Stimulated activated CD4-positive, alpha-beta T cell treated with anti-CD3 and anti-CD28 coated beads, Interleukin-15, amount 100 ng/mL, for 24 hours (primary cell): ENCODE data around the gene PCDHA10.
"Not testable (repeated sequence)": the region's sequence is repeated elsewhere in the genome, so short reads cannot be mapped to it uniquely, and the experiment has no call there.

Experiments
- DNase-seq: peaks from one replicate; pipeline ENCODE4 v3.0.0-alpha.2; 2020

The PCDHA10 gene

GRCh38 chr5:140842798-140843733, 12.6 kb upstream of the PCDHA10 start:
- no peak for DNase-seq

GRCh38 chr5:140848139-140849102, 7.3 kb upstream of the PCDHA10 start, which contains the start of gene PCDHA9:
PCDHA9 (plus strand) TSS chr5:140848382; CDS start chr5:140848496, 114 bp downstream.
- DNase-seq = not testable (repeated sequence)

GRCh38 chr5:140849831-140850634, 5.7 kb upstream of the PCDHA10 start:
- not testable (repeated sequence) for DNase-seq

DNA sequence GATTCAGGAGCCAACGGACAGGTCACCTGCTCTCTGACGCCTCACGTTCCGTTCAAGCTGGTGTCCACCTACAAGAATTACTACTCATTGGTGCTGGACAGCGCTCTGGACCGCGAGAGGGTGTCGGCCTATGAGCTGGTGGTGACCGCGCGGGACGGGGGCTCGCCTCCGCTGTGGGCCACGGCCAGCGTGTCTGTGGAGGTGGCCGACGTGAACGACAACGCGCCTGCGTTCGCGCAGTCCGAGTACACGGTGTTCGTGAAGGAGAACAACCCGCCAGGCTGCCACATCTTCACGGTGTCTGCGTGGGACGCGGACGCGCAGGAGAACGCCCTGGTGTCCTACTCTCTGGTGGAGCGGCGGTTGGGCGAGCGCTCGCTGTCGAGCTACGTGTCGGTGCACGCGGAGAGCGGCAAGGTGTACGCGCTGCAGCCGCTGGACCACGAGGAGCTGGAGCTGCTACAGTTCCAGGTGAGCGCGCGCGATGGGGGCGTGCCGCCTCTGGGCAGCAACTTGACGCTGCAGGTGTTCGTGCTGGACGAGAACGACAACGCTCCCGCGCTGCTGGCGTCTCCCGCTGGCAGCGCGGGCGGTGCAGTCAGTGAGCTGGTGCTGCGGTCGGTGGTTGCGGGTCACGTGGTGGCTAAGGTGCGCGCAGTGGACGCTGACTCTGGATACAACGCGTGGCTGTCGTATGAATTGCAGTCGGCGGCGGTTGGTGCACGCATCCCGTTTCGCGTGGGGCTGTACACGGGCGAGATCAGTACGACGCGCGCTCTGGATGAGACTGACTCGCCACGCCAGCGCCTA, 1.7 kb downstream of the PCDHA10 start:
- DNase-seq = no peak

DNA sequence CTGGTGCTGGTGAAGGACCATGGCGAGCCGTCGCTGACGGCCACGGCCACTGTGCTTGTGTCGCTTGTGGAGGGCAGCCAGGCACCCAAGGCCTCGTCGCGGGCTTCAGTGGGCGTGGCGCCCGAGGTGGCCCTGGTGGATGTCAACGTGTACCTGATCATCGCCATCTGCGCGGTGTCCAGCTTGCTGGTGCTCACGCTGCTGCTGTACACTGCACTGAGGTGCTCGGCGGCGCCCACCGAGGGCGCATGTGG, 2.2 kb downstream of the PCDHA10 start:
- DNase-seq = no peak

DNA sequence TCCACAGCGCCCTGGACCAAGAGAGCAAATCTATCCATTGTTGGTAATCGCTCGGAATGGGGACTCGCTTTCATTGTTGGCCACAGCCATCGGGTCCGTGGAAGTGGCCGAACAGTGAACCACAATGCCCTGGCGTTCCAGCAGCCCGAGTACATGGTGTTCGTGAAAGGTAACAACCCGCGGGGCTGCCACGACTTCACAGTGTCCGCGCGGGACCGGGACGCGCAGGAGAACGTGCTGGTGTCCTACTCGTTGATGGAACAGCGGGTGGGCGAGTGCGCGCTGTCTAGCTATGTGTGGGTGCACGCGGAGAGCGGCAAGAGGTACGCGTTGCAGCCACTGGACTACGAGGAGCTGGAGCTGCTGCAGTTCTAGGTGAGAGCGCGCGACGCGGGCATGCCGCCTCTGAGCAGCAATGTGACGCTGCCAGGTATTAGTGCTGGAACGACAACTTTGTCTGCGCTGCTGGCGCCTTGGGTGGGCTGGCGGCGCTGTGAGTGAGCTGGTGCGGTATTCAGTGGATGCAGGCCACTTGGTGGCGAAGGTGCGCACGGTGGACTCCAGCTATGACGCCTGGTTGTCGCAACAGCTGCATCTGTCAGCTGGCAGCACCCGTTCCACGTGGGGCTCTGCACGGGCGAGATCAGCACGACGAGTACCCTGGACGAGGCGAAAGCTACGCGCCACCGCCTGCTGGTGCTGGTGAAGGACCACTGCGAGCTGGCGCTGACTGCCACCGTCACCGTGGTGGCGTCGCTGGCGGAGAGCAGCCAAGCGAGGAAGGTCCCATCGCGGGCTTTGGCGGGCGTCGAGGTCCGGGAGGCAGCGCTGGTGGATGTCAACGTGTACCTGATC, 7.0 kb downstream of the PCDHA10 start:
- no peak for DNase-seq

DNA sequence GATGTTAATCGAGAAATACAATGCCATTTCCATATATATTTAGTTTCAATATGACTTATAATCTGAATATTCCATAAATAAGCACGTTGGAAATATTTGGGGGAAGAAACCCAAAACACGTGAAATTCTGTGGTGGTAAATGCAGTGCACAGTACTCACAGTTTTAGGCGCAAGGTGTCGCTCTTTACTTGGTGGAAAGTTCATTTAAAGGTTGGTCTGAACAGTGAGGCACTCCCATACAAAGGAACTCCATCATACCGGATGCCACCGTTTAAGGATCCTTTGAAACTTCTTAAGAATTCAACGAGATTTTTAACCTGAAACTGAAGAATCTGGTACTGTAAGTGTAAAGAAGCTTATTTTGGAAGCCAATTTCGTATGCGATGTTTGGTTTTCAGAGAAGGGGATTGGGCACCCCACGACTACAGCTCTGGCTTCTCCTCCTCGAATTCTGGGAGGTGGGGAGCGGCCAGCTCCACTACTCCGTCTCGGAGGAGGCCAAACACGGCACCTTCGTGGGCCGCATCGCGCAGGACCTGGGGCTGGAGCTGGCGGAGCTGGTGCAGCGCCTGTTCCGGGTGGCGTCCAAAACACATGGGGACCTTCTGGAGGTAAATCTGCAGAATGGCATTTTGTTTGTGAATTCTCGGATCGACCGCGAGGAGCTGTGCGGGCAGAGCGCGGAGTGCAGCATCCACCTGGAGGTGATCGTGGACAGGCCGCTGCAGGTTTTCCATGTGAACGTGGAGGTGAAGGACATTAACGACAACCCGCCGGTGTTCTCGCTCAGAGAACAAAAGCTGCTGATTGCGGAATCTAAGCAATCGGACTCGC, 13.2 kb downstream of the PCDHA10 start, which contains the start of gene PCDHA11:
PCDHA11 (plus strand) TSS at position 237 of the 834 bp plus-strand sequence; CDS start at position 384, 147 bp downstream.
- no peak for DNase-seq

GRCh38 chr5:140869555-140869886, 13.8 kb downstream of the PCDHA10 start:
- no peak for DNase-seq

GRCh38 chr5:140870221-140871201, 14.8 kb downstream of the PCDHA10 start:
- no peak for DNase-seq

DNA sequence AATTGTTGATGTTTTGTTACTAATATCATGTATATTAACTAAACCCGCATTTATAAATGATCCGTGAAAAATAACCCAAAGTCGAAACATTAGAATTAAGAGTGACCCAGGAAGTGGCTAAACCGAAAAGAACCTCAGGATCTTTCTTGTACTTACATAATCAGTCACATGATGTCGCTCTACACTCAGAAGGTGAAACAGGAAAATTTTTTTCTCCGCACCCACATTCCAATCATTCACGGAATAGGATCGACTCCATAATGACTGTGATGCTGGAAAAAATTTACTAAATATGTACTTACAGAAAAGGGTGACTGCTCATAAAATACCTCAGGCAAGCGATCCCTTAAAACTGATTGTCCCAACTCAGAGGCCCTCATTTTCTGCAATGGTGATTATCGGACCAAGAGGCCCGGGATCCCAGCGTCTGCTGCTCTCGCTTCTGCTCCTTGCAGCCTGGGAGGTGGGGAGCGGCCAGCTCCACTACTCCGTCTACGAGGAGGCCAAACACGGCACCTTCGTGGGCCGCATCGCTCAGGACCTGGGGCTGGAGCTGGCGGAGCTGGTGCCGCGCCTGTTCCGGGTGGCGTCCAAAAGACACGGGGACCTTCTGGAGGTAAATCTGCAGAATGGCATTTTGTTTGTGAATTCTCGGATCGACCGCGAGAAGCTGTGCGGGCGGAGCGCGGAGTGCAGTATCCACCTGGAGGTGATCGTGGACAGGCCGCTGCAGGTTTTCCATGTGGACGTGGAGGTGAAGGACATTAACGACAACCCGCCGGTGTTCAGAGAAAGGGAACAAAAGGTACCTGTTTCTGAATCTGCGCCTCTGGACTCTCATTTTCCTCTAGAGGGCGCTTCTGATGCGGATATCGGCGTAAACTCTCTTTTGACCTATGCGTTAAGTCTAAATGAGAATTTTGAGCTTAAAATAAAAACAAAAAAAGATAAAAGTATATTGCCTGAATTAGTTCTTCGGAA, 19.7 kb downstream of the PCDHA10 start, which contains the start of gene PCDHA12:
PCDHA12 (plus strand) TSS at position 224 of the 981 bp plus-strand sequence; CDS start at position 389, 165 bp downstream.
- DNase-seq = no peak

GRCh38 chr5:140876541-140877261, 21.0 kb downstream of the PCDHA10 start:
- not testable (repeated sequence) for DNase-seq

- DNase-seq = no peak
Measured at GRCh38 chr5:140877262-140877581, 21.5 kb downstream of the PCDHA10 start.

DNA sequence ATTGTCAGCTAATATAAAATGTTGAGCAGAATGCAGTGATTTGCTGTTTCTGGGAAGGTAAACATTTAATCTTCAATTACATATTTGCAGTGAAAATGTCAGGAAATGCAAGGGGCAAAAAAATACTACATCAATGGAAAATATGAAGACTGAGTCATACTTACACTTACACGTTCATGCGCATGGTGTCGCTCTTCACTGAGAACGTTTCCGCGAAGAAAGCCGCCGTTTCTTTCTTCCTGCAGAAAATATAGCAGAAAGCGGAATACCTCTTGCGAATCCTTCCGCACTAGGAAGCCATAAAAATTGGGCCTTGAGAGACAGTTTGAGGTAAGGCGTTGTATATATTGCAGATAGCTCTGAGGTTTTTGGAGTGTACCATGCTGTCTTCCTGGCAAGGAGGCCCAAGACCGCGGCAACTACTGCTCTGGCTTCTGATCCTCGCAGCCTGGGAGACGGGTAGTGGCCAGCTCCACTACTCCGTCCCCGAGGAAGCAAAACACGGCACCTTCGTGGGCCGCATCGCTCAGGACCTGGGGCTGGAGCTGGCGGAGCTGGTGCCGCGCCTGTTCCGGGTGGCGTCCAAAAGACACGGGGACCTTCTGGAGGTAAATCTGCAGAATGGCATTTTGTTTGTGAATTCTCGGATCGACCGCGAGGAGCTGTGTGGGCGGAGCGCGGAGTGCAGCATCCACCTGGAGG, 26.3 kb downstream of the PCDHA10 start, which contains the start of gene PCDHA13:
PCDHA13 (plus strand) TSS at position 236 of the 702 bp plus-strand sequence; CDS start at position 381, 145 bp downstream.
- no peak for DNase-seq

DNA sequence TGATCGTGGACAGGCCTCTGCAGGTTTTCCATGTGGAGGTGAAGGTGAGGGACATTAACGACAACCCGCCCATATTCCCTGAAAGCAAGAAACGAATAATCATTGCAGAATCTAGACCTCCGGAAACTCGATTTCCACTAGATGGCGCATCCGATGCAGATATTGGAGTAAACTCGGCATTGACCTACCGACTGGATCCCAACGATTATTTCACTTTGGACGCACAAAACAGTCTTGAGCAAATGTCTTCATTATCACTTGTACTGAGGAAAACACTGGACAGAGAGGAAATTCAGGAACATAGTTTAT, 26.8 kb downstream of the PCDHA10 start:
- no peak for DNase-seq

DNA sequence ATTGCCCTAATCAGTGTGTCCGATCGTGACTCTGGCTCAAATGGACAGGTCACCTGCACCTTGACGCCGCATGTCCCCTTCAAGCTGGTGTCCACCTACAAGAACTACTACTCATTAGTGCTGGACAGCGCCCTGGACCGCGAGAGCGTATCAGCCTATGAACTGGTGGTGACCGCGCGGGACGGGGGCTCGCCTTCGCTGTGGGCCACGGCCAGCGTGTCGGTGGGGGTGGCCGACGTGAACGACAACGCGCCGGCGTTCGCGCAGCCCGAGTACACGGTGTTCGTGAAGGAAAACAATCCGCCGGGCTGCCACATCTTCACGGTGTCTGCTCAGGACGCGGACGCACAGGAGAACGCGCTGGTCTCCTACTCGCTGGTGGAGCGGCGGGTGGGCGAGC, 27.7 kb downstream of the PCDHA10 start:
- DNase-seq = no peak
